BLaER1 treated with 17β-estradiol and CSF1 and Interleukin-3, amounts not matched to agents 10 nM and 100 nM (cell line): ENCODE results near the gene ULK4.

ENCODE experiments used
- H3K27ac ChIP-seq, 11 experiments: shearing (Covaris generic); formaldehyde crosslinking; 2 replicates each; pipeline ENCODE4 v1.8.1; 2022
- H3K27me3 ChIP-seq, 11 experiments: shearing (Covaris generic); formaldehyde crosslinking; 2 replicates each; pipeline ENCODE4 v1.8.1; 2022
- H3K36me3 ChIP-seq, 11 experiments: shearing (Covaris generic); formaldehyde crosslinking; 2 replicates each; pipeline ENCODE4 v1.8.1; 2022
- H3K4me1 ChIP-seq, 10 experiments: shearing (Covaris generic); formaldehyde crosslinking; 2 replicates each; pipeline ENCODE4 v1.8.1; 2022
- H3K4me2 ChIP-seq, 11 experiments: shearing (Covaris generic); formaldehyde crosslinking; 2 replicates each; pipeline ENCODE4 v1.8.1; 2022
- H3K4me3 ChIP-seq, 10 experiments: shearing (Covaris generic); formaldehyde crosslinking; 2 replicates each; pipeline ENCODE4 v1.8.1; 2022
- H3K9ac ChIP-seq, 11 experiments: shearing (Covaris generic); formaldehyde crosslinking; 2 replicates each; pipeline ENCODE4 v1.8.1; 2022
- H3K9me3 ChIP-seq, 11 experiments: shearing (Covaris generic); formaldehyde crosslinking; replicated peaks in 1 of 11; 2 replicates each; pipeline ENCODE4 v1.8.1; 2022
- H4K20me1 ChIP-seq, 11 experiments: shearing (Covaris generic); formaldehyde crosslinking; 2 replicates each; pipeline ENCODE4 v1.8.1; 2022
- Cebpa-rat ChIP-seq, 11 experiments: shearing (Covaris generic); IDR thresholded peaks; 2 replicates each; pipeline ENCODE4 v1.8.1; 2022

The ULK4 gene

DNA sequence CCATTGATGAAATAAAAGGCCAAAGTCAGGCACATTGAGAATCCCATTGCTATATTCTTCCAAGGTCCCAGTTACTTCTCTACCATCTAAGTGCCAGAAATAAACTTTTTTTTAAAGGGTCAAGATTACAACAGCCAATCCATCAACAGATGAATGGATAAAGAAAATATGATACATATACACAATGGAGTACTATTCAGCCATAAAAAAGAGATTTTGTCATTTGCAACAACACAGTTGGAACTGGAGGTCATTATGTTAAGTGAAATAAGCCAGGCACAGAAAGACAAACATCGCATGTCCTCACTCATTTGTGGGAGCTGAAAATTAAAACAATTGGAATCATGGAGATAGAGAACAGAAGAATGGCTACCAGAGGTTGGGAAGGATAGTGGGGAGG lies 25.5 kb downstream of the ULK4 start:
- no peak overlapping the region for H3K4me2 ChIP-seq
- no peak overlapping the region for H3K4me3 ChIP-seq
- no peaks in the 10 kb centered on the region for H3K27me3 ChIP-seq
- H4K20me1 ChIP-seq = no peaks in the 10 kb centered on the region
- no peak overlapping the region for H3K9ac ChIP-seq
- H3K27ac ChIP-seq = no peak overlapping the region
- peaks cover 11 to 28% (median 20%) of the 10 kb centered on the region in 11 experiments; a peak in 21 of 22 replicates for H3K36me3 ChIP-seq
- H3K9me3 ChIP-seq = peaks cover 18 to 24% (median 21%) of the 10 kb centered on the region in 11 experiments
- no peak for TF ChIP-seq Cebpa-rat (IDR thresholded peaks at IDR 0.05)
- H3K4me1 ChIP-seq = no peaks in the 10 kb centered on the region

DNA sequence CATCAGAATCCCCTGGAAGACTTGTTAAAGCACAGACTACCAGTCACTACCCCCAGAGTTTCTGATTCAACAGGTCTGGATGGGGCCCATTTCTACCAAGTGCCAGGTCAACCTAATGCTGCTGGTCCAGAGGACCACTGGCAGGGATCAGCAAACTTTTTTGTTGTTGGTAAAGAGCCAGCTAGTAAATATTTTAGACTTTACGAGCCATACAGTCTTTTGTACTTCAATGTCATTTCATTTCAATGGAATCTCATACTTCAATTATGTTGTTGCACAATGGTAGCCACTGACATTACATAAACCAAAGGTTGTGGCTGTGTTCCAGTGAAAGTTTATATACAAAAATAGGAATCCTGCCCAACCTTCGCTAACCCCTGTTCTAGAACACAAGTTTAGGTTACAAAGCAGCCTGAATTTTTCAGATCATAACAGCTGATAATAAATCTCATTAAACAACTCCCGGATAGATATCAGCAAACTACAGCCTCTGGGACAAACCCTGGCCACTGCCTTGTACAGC lies 28.7 kb downstream of the ULK4 start:
- Histone ChIP-seq H3K27ac (no peak overlapping the region), H3K9ac (no peak overlapping the region), H3K4me1 (no peaks in the 10 kb centered on the region), H3K36me3 (peaks cover 8 to 28% (median 20%) of the 10 kb centered on the region in 11 experiments; a peak in 17 of 22 replicates), H3K9me3 (peaks cover 0 to 19% (median 13%) of the 10 kb centered on the region in 11 experiments; a peak in 16 of 22 replicates), H3K4me3 (no peak overlapping the region), H3K4me2 (no peak overlapping the region), H4K20me1 (no peaks in the 10 kb centered on the region), H3K27me3 (no peaks in the 10 kb centered on the region)
- no peak for TF ChIP-seq Cebpa-rat (IDR thresholded peaks at IDR 0.05)

DNA sequence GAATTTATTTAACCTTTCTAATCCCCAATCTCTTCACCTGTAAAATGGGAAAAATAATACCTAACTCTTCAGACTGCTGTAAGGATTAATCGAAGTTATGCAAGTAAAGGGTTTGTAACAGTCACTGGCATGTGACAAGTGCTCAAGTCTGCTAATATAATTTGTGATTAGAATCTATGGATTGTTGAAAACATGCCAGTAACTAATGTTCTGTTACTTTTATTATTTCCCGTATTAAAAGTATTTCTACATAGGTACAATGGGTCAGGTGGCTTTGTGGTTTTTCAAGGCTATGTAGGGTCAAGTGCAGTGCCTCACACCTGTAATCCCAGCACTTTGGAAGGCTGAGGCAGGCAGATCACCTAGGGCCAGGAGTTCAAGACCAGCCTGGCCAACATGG lies 29.4 kb downstream of the ULK4 start:
- Histone ChIP-seq H3K4me3 (no peak overlapping the region), H3K9me3 (peaks cover 0 to 19% (median 13%) of the 10 kb centered on the region in 11 experiments; a peak in 16 of 22 replicates), H3K27me3 (no peaks in the 10 kb centered on the region), H4K20me1 (no peaks in the 10 kb centered on the region), H3K27ac (no peak overlapping the region), H3K4me1 (no peaks in the 10 kb centered on the region), H3K36me3 (peaks cover 8 to 28% (median 20%) of the 10 kb centered on the region in 11 experiments; a peak in 17 of 22 replicates), H3K9ac (0 out of 22 replicates have a peak overlapping the region, but pooled peaks of 1 of the 11 experiments have one; percentile 10), H3K4me2 (no peak overlapping the region)
- no peak for TF ChIP-seq Cebpa-rat (IDR thresholded peaks at IDR 0.05)

DNA sequence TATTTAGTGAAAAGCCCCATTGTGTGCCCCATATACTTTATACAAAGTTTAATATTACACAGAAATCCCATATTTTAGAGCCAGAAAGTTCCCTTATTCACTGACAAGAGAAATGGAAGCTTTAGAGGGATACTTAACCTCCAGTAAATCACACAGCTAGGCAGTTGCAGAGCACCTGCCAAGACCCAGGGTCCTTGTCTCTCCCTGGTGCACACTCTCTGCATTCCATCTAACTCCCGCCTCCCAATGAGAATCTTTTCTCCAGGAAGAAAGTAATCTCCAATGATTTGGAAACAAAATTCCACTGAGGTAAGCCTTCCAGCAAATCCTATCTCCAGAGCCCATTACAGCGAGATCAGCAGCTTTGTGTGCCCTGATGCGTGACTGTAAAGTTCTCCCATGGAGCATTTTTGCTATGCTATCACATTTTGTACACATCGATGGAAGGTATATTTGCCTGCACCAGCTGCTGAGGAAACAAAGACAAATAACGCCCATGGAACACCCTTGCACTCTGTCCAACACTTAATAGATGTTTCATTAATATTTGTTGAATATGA lies 41.4 kb downstream of the ULK4 start:
- Histone ChIP-seq H3K4me2 (no peak overlapping the region), H3K27me3 (no peaks in the 10 kb centered on the region), H3K9ac (no peak overlapping the region), H3K4me3 (no peak overlapping the region), H4K20me1 (no peaks in the 10 kb centered on the region), H3K36me3 (peaks cover 5 to 16% (median 13%) of the 10 kb centered on the region in 11 experiments; a peak in 21 of 22 replicates), H3K27ac (no peak overlapping the region), H3K9me3 (no peaks in the 10 kb centered on the region), H3K4me1 (peaks cover 0 to 17% (median 12%) of the 10 kb centered on the region in 10 experiments; a peak in 19 of 20 replicates)
- no peak for TF ChIP-seq Cebpa-rat (IDR thresholded peaks at IDR 0.05)

DNA sequence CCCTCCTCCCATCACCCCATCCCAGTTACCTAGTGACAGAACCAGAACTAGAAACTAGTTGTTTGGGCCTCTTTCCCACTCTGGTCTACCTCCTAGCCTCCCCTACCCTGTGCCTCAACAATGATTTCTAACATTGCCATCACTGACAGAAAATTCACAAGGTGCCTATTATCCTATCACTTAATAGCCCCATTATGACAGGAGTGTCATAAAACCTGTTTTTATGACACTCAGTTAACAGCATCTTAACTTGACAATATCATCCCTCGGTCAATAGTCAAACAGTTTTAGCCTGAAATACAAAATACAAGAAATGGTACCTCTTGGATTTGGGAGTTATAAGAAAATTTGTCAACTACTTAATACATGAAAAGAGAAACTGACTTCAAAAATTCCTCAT lies 46.5 kb downstream of the ULK4 start:
- no peak for TF ChIP-seq Cebpa-rat (IDR thresholded peaks at IDR 0.05)
- no peak overlapping the region for H3K27ac ChIP-seq
- H3K4me1 ChIP-seq = no peaks in the 10 kb centered on the region
- no peak overlapping the region for H3K4me3 ChIP-seq
- peaks cover 7 to 31% (median 24%) of the 10 kb centered on the region in 11 experiments; a peak in 18 of 22 replicates for H3K36me3 ChIP-seq
- no peaks in the 10 kb centered on the region for H4K20me1 ChIP-seq
- H3K9me3 ChIP-seq = no peaks in the 10 kb centered on the region
- no peak overlapping the region for H3K4me2 ChIP-seq
- H3K9ac ChIP-seq = no peak overlapping the region
- no peaks in the 10 kb centered on the region for H3K27me3 ChIP-seq

DNA sequence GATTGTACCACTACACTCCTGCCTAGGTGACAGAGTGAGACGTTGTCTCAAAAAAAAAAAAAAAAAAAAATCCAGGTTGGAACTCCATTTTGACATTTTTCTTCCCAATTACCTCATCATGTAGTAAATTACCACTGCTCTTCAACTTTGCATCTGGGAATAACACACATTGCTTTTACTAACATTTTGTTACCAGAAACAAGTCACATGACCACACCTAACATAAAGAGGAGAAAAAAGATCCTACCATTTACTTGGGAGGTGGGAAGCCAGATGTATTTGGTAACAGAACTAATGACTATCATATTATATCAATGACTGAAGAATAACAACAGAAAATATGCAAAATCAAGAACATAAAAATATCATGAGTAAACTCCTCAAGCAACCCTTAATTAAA lies 49.6 kb downstream of the ULK4 start:
- no peaks in the 10 kb centered on the region for H3K4me1 ChIP-seq
- no peak for TF ChIP-seq Cebpa-rat (IDR thresholded peaks at IDR 0.05)
- no peak overlapping the region for H3K27ac ChIP-seq
- no peak overlapping the region for H3K9ac ChIP-seq
- no peak overlapping the region for H3K4me2 ChIP-seq
- H3K27me3 ChIP-seq = no peaks in the 10 kb centered on the region
- H3K36me3 ChIP-seq = peaks cover 9 to 42% (median 32%) of the 10 kb centered on the region in 11 experiments
- H3K9me3 ChIP-seq = no peaks in the 10 kb centered on the region
- H4K20me1 ChIP-seq = no peaks in the 10 kb centered on the region
- no peak overlapping the region for H3K4me3 ChIP-seq

DNA sequence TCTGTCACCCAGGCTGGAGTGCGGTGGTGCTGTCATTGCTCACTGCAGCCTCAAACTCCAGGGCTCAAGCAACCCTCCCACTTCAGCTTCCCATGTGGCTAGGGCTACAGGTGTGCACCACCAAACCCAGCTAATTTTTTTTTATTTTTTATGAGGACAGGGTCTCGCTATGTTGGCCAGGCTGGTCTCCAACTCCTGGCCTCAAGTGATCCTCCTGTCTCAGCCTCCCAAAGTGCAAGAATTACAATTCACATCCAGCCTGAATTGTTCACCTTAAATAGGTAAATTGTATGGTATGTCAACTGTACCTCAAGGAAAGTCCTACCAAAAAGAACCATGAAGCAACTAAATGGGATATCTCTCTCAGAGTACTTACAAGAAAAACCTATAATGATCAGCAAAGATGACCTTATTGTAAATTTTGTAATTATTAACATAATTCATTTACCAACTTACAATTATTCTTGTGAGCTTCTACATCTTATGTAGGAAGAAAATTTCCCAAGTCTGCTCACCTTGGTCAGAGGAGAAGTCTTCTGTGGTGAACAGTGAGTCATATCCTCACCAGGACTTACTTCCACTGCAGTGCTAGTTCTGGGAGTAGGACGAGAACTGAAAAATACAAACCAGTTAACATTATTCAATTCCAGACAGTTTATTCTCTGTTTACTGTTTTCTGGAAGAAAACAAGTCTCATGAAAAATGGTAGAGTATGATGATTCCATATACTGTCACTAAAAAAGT lies 54.4 kb downstream of the ULK4 start:
- no peaks in the 10 kb centered on the region for H3K9me3 ChIP-seq
- TF ChIP-seq Cebpa-rat (IDR thresholded peaks at IDR 0.05) = no peak

DNA sequence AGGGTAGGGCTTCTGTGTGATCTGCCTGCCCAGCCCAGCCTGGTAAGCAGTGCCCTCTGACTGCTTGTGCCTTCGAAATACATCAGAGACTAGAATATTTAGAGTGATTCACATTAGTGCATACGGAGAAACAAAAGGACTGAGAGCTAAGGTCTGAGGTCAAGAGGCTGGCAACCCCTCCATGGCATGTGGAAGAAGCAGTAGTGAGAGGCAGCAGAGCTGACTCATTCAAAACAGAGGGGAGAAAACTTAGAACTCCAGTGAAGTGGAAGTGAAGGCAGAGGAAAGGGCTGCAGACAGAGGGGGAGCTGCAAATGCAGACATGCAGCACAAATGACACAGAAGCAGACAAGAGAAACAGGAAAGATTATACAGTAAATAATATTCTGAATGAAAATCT lies 61.6 kb downstream of the ULK4 start:
- Histone ChIP-seq H4K20me1 (no peaks in the 10 kb centered on the region), H3K4me1 (peaks cover 0 to 9% (median 5%) of the 10 kb centered on the region in 10 experiments; a peak in 10 of 20 replicates), H3K9me3 (no peaks in the 10 kb centered on the region), H3K4me2 (no peak overlapping the region), H3K4me3 (no peak overlapping the region), H3K36me3 (peaks cover 0 to 23% (median 7%) of the 10 kb centered on the region in 11 experiments; a peak in 16 of 22 replicates), H3K9ac (no peak overlapping the region), H3K27me3 (no peaks in the 10 kb centered on the region), H3K27ac (no peak overlapping the region)
- TF ChIP-seq Cebpa-rat (IDR thresholded peaks at IDR 0.05) = no peak

More for the DNA sequence above, 54.4 kb downstream of the ULK4 start:
- H3K36me3 ChIP-seq = peaks cover 14 to 56% (median 42%) of the 10 kb centered on the region in 11 experiments
- no peaks in the 10 kb centered on the region for H4K20me1 ChIP-seq
- no peak overlapping the region for H3K4me2 ChIP-seq
- H3K4me3 ChIP-seq = no peak overlapping the region
- H3K27me3 ChIP-seq = no peaks in the 10 kb centered on the region
- no peak overlapping the region for H3K9ac ChIP-seq
- no peak overlapping the region for H3K27ac ChIP-seq
- no peaks in the 10 kb centered on the region for H3K4me1 ChIP-seq

DNA sequence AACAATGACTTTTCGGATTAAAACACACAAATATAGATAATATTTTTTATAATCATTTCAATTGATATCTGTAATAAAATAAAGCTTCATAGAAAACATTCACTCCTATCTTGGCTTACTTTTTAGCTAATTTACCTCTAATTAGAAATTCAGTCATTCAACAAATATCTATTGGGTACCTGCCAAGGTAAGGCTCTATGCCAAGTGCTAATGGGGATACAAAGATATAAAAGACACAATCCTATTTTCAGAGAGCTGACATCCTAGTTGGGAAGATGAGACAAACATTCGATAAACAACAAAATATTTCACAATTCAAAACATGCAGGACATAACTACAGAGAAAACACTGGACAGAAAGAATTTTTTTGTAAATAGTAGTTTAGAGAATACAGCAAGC lies 63.3 kb downstream of the ULK4 start:
- Histone ChIP-seq H3K27ac (no peak overlapping the region), H3K4me1 (peaks cover 0 to 9% (median 5%) of the 10 kb centered on the region in 10 experiments; a peak in 10 of 20 replicates), H3K4me3 (no peak overlapping the region), H3K4me2 (no peak overlapping the region), H3K9ac (no peak overlapping the region), H3K27me3 (no peaks in the 10 kb centered on the region), H3K9me3 (no peaks in the 10 kb centered on the region), H4K20me1 (no peaks in the 10 kb centered on the region), H3K36me3 (peaks cover 0 to 30% (median 7%) of the 10 kb centered on the region in 11 experiments; a peak in 16 of 22 replicates)
- no peak for TF ChIP-seq Cebpa-rat (IDR thresholded peaks at IDR 0.05)
